Stimulated activated CD4-positive, alpha-beta T cell treated with anti-CD3 and anti-CD28 coated beads, TNF-alpha, amount 100 ng/mL, for 24 hours (primary cell): ENCODE results near the gene SYNE1.
"Not testable (repeated sequence)": the region's sequence is repeated elsewhere in the genome, so short reads cannot be mapped to it uniquely, and the experiment has no call there.

Experiments
- DNase-seq, 3 experiments: peaks; one replicate each; pipeline ENCODE4 v3.0.0-alpha.2; 2020; ENCODE audit warnings: low read depth in 3 of 3

The SYNE1 gene

DNA sequence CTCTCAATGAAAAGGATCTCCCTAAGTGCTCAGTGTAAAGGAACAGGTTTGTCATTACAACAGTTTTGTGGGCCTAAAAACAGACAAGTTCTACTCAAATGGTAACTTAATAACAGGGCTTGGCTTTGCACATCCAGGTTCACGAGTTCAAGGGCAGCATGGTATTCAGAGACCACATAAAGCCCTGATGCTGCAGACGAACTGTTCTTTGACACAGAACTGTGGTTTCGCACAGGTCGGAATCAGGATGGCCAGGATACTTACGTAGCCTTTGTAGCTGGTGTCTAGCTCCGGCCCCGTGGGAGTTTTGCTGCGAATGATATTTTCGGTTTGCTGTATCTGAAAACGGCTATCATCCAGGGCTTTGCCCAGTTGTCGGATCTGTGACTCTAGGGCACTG, 493.8 kb downstream of the SYNE1 start:
- no peak for DNase-seq

- DNase-seq = no peak
Observed at GRCh38 chr6:152142105-152142504, 495.1 kb downstream of the SYNE1 start.

DNA sequence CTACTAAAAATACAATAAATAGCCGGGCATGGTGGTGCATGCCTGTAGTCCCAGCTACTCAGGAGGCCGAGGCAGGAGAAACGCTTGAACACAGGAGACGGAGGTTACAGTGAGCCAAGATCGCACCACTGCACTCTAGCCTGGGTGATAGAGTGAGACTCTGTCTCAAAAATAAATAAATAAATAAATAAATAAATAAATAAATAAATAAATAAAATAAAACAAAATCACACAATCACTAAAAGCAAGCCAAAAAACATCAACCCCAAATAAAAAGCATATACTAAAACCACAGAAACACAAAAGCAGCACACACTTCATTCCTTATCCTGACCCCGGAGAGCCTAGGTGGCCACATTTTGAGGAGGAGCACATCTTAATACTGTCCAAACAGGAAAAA, 498.8 kb downstream of the SYNE1 start:
- DNase-seq = not testable (repeated sequence)

GRCh38 chr6:152136449-152136825, 500.7 kb downstream of the SYNE1 start:
- DNase-seq = no peak

DNA sequence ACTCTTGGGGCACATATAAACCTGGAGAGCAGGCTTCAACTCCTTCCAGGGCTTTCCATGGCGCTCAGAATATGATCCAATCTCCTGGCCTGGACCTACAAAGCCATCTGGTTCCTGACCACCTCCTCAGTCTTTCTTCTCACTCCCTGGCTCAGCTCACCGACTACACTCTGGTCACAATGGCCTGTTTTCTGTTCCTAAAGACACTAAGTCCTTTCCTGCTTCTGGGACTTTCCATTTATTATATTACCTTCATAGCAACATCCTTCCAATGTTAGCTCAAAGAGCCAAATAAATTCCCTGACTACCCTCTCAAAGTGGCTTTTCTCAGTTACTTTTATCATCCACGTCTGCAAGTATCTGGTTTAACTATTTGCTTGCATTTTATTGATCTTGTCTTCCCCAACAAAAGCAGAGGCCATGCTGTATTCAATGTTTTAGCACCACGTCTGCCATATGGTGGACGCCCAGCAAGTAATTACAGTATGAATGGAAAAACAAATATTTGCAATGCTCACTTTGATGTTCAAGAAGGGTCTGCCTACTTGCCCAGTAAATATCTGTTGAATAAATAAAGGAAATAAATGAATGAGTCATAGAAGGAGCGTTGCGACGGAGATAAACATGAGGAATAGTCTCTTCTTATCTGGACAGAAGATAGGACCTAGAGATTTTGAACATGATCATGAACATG, 501.3 kb downstream of the SYNE1 start:
- DNase-seq = no peak

- no peak for DNase-seq
Observed at GRCh38 chr6:152130441-152130840, 506.7 kb downstream of the SYNE1 start.

GRCh38 chr6:152129691-152130151, 507.4 kb downstream of the SYNE1 start:
- no peak for DNase-seq

GRCh38 chr6:152127432-152128165, 509.6 kb downstream of the SYNE1 start:
- no peak for DNase-seq

DNA sequence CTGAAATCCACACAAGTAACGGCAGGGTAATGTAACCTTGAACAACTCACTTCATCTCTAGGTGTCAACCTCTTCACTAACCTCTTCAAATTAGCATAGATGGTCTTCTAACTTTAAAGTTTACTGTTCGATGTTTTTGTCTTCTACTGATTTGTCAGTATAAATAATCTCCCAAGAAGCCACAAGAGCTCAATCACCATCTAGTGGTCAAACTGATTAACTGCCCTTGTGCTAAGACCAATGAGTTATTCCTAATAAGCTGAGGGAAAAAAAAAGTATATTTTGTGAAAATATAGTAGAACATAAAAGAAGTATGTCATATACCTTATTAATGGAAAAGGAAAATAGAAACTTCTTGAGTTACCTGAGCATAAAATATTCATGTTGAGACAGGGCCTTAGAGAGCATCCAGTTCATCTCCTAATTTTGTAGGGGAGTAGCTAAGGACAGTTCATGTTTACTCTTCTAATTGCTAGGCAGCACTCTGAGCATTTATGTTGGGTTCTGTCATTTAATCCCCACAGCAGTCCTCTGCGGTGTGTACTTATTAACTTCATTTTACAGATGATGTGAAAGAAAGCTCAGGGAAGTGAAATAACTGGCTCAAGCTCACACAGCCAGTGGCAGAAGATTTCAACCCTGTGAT, 512.6 kb downstream of the SYNE1 start:
- no peak for DNase-seq

DNA sequence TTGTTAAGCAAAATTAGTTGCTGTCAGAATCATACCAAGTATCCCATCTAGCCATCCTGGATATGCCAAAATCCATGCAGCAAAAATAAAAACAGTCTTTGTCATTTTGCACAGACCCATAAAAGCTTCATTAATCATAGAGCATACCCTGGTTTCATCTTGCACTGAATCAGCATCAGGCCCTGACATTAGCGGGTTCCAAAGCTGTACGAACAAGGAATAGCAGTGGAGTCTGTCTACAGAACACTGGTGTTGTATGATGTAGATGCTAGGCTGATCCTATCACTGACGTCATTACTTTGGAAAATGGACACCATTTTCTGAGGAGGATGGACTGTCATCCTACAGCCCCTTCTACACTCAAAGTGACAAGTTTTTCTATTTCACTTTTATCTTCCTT, 514.1 kb downstream of the SYNE1 start:
- DNase-seq = no peak

GRCh38 chr6:152122434-152122833, 514.7 kb downstream of the SYNE1 start:
- no peak for DNase-seq

DNA sequence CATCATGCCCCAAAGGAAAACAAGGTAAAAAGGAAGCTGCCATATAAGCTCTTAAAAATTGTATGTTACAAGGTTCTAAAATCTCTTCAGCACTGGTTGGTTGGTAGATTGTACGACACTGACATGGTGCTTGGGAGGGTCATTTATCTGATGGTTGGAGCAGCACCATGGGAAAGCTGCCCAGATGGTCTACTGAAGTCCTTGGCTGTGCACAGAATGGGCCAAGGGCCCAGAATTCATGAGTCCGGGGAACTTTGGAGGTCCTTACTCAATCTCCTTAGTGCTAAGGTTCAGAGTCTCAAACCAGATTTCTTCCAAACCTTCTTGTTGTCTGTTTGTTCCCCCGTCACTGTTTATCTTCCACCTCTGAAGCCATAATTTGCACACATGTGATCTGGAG, 515.3 kb downstream of the SYNE1 start:
- DNase-seq = no peak

- no peak for DNase-seq
Observed at GRCh38 chr6:152119831-152120230, 517.3 kb downstream of the SYNE1 start.

DNA sequence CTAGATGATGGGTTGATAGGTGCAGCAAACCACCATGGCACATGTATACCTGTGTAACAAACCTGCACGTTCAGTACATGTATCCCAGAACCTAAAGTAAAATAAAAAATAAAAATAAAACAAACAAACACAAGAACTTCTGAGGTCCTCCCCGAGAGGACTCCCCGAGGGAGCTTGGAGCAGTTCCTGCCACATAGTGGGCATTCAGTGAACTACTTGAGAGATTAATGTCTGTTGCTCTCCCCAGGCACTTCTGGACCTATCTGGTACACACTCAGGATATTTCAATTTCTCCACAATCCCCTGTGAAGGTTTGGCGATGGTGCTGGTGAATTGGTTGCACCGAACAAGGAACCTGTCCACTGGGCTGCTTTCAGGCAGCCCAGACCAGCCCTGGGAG, 518.5 kb downstream of the SYNE1 start:
- no peak for DNase-seq

GRCh38 chr6:152118224-152118623, 518.9 kb downstream of the SYNE1 start:
- DNase-seq = no peak

DNA sequence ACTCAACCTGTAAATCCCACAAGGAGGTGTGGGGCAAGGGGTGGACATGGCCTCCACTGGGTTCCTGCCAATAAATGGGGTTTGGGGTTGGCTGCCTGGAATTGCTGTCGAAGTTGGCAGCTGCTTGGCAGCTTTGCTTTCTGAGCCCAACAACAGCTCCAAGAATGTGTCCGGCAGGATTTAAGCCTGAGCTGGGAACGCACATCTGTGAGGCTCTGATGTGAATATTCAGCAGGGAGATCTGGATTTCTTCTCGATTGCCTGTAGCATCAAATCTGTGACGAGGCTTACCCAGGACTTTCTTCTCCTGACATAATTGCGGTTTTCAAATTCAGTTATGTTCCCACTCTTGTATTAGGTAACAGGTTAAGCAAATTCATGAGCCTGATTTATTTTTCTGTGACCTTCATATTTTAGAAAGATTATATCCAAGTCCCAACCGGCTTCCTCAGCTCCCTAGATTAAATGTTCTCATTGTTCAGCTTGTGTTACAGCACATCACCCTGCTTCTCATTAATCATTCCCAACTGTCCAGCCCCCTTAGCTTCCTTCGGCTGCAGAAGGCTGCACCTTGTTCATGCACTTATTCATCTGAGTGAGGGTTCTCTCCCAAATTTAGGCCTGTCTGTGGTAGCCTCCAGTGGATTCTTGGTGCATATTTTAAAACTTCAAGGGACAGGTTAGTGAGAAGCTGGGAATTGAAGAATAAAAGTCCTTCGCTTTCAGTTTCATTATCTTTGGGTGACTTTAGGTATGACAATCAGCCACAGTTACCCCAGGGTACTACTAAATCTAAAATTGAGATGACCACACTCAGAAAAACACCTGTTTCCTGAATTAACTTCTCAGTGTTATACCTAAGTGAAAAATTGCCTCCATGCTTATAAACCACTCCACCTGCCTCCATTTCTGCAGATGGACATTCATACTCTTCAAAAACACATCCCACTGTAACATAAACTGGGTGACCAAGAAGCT, 519.7 kb downstream of the SYNE1 start:
- DNase-seq = no peak

DNA sequence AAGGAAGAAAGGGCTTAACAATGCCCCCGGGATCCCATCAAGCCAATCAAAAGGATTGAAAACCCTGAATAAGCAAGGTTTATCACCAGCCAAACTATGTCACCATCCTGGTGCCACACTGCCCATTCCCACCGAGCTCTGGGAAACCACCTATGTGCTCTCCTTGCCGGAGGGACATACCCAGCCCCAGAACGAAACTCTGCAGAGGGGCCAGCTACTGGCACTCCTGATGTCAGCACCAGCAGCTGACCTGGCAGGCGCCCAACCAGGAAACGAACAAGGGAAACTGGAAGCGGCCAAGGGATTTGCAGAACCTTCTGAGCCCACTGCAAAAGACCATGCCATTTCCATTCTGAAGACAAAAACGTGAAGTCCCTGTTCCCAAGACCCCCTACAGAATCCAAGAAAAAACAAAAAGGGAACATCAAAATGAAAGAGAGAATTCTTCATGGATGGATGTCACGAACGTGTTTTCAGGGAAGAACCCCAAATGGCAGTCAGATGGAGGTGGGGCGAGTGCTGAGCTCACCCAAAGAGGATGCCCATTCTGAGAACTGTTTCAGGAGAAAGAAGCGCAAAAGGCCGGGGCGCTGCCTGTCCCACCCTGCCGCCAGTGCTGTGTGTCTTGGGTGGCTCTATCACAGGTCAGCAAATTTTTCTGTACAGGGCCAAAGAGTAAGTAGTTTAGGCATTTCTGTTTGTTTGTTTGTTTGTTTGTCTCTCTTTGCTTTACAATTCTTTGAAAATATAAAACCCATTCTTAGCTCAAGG, 524.5 kb downstream of the SYNE1 start:
- DNase-seq = no peak

- no peak for DNase-seq
Observed at GRCh38 chr6:152110886-152111820, 526.0 kb downstream of the SYNE1 start.

DNA sequence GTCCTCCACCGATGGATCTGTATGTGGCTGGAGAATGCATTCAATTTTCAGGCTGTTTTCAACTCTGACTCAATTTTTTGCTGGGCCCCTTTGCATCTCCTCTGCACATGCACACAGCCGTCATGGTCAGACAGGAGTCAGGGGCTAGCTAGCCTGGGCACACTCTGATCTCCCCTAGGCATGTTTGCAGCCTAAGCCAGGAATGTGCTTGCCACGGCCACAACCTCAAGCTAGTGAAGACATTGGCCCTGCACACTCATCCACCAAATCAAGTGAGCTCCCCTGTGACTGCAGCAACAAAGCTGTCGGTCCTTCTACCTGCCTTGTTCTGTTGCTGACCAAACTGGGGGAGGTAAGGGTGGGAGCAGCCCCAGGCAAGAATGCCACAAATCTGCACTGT, 529.2 kb downstream of the SYNE1 start:
- no peak for DNase-seq

- no peak for DNase-seq
Observed at GRCh38 chr6:152100183-152100618, 537.0 kb downstream of the SYNE1 start.
